GM19025 (cell line): ENCODE measurements around the gene ATP10B.
A peak's percentile ranks its signal among the peaks of the same experiment; 100 is the strongest.

Experiments used
- ATAC-seq: cut with Tn5 transposase; IDR thresholded peaks from one replicate; pipeline ENCODE4 v1.9.1; 2021; ENCODE audit warnings: mild to moderate bottlenecking, low read depth, moderate library complexity; ENCODE audit not compliant: unreplicated experiment

ATP10B gene

DNA sequence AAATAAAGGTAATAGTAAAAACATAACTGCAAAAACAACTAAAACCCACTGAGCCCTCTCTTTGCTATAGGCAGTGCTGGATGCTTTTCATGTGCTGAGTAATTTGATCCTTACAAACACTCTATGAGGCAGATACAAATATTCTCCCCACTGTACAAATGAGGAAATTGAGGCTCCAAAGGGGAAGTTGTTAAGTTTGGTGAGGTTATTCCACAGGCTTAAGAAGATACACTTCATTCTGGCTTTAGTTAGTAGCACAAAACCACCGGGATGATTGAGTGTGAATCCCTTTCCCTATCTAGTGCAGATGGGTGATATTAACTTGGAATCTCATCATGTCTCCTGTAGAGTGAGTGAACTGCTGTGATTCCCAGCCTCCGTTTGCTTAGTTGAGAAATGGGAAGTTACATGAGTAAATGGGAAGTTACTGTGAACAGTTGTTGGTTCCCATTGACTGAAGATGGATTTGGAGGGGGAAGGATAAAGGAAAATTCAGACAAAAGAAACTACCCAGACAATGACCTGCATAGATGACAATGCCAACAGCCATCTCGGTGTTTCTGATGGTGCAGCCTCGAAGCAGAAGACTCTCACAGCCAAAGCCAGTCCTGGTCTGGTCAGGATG is 208.3 kb downstream of the ATP10B start:
- ATAC-seq = no peak

DNA sequence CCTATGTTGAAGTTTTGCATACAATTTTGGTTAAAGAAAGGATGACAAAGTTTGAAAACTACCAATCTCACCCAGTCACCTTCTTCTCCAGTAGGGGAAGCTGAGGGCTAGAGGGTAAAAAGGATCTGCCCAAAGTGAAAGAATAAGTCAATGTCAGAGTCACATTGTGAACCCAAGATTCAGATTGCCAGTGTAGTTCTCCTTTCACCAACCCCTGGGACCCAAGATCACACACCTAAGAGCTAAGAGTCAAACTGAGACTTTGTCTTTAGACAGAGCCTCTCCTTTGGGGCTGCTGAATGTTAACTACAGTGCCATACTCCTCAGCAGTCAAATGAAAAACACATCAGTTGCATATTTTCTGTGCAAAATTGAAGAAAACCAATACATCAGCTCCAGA is 210.6 kb downstream of the ATP10B start:
- ATAC-seq = peak; percentile 47

DNA sequence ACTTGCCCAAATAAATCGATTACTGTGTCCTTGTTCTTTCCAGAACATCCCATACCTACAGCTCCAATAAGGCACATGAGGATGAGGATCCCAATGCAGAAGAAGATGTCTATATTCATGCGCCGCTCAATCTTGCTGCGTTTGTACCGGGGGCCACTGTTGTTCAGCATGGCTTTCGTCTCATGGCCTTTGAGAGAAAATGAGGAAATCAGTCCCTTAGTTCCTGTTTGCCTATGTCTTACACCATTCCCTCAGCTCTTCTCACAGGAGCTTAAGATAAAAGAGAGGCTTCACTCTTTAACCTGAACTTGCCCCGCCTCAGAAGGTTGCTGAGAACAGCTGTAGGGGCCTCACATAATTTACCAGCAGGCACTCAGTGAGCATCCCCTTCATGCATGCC is 211.6 kb downstream of the ATP10B start:
- no peak for ATAC-seq

DNA sequence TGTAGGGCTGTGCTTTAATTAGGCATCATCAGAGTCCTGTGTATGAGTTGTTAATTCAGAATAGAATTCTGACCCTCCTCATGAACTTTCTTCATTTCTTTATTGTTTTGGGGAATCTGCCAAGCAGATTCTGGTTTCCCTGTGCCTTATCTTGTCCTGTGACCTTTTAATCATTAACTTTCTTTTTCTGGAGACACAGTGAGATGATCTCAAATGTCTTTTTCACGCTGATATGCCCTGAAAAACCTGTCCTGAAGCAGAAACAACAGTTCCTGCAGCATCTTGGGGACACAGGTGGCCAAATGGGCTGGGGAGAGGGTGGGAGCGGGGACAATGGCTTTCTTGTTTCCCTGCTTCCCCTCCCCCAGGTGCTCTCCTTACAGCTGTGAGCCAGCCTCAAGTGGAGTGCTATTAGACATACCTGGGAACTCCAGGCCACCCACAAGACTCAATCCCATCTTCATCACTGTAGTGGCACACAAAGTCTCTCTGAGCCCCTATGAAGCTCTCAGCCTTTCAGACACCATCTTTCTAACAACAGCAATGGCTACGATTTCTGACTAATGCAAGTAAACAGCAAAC is 213.8 kb downstream of the ATP10B start:
- no peak for ATAC-seq

DNA sequence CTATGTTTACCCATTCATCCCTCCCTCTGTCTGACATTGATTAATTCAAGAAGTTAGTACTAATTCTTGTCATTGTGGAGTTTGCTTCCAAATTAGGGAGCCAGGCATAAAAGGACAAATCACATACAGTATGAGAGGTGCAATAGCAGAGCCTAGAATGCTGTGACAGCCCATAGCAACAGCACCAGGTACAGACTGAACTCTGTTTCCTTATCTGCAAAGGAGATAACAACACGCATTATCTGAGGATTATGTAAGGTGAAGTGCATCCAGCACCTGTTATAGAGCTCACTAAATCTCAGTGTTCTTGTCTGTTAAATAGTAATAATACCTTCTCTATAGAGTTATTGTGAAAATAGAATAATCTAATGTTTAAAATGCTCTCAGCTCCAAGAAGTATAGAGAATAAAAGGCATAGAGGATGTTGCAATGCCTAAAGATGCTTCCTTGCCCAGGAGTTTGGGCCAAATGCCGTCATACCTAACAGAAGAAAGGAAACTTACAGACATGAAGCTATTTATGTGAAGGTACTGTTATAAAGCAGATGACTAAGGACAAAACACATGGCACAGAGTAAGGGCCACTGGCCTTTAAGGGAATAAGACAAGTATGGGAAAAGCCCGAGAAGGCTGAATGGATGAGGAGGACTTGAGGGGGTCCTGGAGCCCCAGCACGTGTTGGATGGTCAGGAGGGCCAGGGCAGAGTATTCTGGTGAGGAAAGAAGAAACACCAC is 214.5 kb downstream of the ATP10B start:
- ATAC-seq = no peak

DNA sequence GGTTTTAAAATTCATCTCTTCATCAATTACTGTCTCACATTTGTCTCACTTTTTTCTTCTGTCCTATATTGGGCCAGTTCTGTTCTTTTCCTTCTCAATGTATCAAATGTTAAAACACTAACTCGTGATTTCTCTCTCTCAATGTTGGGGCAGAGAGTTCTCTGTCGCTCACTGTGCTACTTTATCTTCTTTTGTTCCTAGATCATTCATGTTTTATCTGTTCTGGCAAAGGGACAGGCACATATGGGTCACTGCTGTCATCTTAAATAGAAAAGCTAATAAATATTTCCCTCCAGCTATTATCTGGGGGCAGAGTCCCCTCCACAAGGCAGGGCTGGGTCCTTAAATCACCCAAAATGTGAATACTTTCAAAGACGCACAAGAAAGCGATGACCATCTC is 216.3 kb downstream of the ATP10B start:
- no peak for ATAC-seq

DNA sequence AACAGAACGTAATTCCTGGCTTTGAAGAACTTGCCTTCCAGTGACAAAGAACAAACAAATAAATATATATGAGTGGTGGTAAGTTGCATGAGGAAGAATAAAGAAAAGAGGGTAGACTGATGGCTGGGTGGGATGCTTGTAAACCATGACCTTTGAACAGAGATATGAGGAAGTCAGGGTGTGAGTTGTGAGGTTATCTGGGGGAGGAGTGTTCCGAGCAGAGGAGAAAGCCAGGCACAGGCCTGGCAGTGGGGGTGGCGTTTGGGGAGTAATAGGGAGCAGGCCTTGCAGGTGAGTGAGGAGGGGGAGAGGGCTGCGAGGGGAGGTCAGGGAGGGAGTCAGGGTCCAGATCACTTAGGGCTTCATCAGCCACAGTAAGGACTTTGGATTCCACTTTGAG is 217.0 kb downstream of the ATP10B start:
- no peak for ATAC-seq

DNA sequence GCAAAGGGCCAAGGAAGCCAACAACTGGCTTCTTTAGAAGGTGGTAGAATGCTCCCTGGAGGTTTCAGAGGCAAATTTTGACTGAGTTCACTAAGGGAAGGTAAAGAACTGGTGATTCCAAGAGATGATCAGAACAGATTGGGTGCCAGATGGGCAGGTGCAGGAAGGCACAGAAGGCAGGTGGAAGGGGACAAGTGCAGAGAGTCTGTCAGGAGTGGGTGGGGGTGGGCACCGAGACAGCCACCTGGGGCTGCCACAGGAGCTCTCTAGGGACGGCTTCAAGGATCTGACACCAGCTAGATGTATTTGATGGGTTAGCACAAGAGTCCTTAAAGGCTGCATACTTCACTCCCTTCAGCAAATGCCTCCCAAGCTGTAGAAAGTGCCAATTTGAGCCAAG is 223.0 kb downstream of the ATP10B start:
- ATAC-seq = no peak

DNA sequence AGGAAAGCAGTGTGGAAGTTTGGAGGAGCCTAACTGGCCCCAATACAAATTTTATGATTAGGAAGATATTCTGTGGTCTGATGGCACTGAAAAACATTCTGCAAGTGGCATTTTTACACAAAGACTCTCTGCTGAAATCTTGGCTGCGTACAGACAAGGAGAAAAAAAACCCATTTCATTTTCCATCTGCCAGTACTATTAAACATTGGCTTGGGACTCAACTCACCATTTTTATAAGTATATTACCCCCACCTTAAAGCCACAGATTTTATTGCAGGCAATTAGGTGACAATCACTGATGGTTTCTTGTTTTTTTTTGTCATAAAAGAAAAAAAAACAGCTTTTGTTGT is 223.4 kb downstream of the ATP10B start:
- ATAC-seq = no peak

DNA sequence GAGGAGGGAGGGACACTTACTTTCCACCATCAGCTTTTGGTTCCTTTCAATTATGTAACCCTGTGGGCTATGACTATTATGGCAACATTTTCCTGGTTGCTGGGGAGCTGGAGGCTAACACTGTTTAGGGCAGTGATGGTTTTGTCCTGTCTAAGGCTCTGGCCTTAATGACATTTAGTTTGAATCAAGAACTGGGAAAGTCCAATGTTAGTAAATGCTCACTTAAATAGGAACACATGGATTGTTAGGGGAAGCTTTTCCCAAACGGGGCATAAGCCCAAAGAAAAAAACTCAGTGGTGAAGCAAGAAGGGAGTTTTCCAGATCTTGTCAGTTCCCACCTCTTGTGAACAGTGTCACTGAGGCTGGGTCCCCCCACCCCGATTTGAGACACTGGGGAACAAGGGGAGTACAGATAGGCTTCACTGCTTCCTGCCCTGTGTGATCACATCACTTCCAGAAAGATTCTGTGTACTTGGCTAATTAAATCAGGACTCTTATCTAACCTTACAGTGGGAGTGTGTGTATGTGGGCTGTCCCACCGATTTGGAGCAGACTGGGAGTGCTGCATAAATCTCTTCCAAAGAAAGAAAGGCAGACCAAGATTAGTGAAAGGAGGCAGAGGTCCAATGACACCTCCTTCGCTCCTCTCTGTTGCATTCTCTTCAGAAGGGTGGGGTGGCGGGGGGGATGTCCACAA is 223.9 kb downstream of the ATP10B start:
- no peak for ATAC-seq

DNA sequence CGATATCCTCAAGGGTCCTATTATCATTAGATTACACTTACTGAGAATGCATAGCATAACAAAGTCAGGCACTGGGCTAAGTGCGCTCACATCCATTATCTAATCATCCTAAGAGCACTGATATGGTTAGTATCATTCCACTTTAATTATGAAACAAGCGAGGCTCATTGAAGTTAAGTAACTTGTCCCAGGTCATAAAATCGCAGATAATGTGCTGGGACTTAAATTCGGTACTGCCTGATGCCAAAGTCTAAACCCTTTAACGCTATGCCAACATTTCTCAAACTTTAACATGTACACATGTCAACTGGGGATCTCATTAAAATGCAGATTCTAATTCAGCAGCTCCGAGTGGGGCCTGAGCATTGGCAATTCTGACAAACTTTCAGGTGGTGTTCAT is 225.7 kb downstream of the ATP10B start:
- no peak for ATAC-seq

DNA sequence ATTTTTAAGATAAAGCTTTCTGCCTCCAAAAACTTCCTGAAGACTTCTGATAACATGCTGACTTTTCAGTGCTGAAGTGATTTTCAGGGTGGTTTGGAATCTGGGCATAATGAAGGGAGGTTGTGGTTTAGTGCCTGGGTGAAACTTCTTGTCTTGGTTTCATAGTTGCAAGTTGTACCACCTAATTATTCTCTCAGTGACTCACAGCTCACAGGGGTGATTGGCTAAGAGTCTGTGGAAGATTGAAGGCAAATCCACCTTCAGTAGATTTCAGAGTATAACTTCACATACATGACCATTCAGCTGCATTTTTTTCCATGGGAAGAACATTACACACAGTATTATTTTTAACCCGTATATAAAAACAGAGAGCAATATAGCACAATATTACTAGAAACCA is 230.5 kb downstream of the ATP10B start:
- no peak for ATAC-seq

DNA sequence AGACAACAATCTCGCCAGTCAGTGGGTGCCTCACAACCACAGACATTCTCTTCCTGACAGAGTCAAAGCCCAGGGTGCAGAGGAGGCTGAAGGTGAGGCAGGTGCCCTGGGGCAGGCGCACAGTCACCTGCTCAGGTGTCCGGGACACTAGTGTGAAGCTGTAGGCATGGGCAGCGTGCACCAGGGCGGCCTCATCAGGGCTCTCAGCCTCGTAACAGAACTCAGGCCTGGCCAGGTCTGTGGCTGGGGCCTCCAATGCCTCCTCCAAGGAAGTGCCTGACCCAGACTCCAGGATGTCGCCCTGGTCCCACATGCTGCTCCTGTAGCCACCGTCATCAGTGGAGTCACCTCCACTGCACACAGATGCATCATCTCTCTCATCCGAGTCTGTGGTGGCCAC is 231.6 kb downstream of the ATP10B start:
- ATAC-seq = no peak

DNA sequence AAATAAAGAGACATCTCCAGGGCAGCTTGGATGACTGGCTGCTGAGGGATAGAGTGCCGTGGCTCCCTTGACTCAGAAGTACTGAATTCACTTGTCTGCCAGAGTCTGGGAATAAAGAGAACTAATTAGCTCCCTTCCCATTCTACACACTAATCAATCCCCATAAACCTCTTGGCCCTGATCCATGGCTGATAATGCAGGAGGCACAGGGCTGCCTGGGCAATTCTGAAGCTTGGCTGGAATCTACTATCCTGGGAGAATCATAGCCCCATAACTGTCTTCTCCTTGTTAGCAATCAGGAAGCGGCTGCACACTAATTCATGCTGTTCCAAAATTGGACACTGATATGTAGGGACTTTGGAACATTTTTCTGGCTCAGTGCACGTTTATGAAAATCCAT is 232.6 kb downstream of the ATP10B start:
- no peak for ATAC-seq

DNA sequence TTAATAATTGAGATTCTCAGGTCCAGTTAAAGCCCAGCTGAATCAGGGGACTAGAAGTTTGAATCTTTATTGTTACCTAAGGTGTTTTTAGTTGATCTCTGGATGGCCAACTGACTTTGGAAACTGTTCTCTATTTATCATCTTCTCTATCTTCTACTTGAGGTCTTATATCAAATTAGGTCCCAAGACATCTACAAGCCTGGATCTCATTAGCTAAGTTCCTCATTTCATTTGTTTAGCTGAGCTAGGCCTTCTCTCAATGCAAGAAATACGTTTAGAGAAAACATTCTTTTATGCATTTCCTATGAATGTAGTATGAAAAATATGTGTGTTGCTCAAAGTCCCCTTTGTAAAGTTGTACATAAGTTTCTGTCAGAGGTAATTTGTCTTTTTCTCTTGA is 233.7 kb downstream of the ATP10B start:
- no peak for ATAC-seq

DNA sequence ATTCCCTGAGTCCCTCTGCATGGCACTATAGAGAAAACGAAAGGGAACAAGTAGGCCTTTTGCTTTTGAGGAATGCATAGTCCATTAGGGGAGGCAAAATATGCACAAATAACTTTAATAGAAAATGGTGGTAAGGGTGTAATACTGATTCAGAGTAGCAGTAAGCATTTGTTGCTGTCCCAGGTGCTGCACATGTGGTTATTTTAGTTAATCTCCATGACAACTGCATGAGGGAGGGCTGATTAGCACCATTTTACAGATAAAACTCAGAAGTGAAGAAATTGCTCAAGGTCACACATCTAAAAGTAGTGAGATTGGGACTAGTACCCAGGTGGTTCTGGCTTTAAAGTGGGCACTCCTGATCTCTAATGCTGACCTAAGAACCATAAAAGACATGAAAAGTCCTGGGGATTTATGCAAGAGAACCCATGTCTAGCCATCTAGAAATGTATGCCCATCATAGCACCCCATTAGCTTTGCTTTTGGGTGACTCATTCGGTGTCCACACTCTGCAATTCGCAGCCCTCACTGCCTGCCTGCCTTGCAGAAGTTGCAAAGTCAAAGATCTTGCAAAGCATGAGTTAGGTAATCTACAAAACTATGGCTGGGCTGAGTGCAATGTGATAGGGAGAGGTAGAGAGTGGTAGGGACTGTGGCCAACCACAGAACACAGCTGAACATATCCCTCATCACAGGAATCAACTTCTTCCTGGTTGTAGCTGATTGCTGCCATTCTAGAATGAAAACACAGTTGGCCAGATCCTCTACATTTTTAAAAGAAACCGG is 235.1 kb downstream of the ATP10B start:
- no peak for ATAC-seq

DNA sequence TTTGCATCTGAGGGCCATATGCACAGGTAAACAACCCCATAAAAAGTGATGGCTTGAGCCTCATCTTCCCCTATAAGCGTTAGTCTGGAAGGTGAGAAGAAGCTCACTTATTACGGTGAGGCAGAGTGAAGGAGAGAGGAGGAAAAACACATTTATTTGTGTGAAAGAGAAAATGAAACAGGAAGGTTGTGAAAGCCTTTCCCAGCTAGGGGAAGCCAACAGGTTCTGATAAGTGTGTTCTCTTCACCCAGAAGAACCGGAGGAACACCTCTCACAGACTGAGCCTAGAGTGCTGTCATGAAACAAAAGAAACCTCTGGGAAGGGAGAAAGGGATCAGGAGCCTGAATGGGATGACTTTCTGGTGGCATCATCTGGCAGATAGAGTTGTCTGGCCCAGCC is 237.9 kb downstream of the ATP10B start:
- no peak for ATAC-seq

DNA sequence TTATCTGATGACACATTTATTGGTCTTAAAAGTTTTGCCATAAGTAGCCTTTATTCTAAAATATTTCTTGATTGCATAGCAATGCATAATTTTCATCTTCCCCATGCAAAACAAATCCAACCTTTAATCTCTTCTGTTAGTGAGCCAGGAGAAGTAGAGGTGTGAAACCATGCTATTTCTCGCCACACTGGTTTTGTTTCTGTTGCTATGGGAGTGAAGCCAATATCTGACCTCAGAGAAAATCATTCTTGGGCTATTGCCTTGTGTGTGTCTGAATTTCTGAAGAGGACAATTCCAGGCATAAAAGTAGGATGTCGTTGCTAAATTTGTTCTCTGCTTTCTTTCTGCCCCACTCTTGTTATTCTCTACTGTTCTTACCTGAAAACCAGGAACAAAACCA is 246.7 kb downstream of the ATP10B start:
- ATAC-seq = no peak

DNA sequence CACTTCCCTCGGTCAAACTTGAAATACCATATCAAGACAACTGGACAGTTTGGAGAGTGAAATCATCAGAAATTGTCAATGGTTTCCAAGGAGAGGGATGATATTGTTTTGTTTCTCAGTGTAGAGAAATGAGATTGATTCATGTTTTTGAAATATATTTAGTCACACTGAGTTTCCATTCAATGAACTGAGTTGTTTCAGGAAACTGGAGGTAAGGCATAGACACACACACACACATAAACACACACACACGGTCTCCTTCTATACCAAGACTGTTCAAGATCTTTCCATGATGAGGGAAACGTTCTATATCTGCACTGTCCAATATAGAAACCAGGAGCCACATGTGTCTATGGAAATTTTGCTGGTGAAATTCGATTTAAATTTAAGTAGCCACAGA is 247.5 kb downstream of the ATP10B start:
- no peak for ATAC-seq

DNA sequence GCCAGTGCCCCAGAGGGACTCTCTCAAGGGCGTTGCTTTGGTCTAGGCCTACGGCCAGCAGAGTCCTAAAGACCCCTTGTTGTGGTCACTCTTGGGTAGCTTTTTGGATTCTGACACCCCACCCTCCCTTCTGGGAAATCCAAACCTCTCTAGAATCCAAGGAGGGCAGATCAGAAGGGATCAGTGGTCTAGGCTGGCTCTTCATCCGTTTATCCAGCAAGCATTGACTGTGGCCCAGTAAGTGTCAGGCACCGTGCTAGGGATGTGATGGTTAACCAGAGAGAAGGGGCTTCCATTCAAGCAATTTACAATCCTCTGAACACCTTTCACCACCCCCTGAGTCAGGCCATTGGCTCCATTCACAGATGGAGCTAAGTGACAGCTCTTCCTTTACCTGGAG is 249.3 kb downstream of the ATP10B start:
- ATAC-seq = no peak

DNA sequence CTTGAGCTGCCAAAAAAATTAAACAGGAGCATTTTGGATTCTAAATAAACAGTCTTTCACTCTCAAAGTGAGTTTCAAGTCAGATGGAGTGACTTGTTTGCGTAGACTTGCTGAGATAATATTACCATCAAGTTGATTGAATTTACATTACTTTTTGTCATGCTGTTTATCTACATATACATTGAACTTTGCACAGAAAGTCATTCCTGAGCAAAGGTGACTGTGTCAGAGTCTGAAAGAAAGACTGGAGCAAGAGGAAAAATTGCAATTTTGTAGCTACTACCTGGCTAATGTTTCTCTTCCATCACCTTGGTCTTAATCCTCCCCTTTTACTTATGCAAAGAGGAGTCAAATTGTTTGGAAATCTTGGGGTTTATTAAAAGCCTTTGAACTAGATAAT is 251.0 kb downstream of the ATP10B start:
- no peak for ATAC-seq
